ENCODE measurements around the gene B3GNT2.

DNA sequence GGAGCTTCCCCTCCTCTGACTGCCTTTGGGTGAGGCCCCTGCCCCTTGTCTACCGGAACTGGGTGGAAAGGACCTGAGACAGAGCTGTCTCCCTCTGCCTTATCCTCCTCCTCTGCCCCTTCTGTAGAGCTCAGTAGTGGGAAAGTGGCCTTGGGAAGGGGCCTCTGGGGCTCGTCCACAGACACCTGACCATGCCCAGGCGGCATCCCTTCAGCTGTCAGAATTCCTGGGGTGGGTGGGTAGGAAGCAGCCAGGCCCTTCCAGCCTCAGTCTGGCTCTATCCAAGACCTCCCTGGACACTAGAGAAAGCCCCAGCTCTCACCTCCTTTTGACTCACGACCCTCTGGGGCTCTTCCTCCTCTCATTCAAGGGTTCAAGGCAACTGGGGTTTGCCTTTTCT lies 35.6 kb downstream of the B3GNT2 start:
- TF ChIP-seq POLR2AphosphoS5 (IDR thresholded peaks at IDR 0.05; ENCODE audit: low read depth, low read length), result no peak
- TF ChIP-seq CTCF (IDR thresholded peaks at IDR 0.05), result no peak
- TF ChIP-seq, protein P1, sequence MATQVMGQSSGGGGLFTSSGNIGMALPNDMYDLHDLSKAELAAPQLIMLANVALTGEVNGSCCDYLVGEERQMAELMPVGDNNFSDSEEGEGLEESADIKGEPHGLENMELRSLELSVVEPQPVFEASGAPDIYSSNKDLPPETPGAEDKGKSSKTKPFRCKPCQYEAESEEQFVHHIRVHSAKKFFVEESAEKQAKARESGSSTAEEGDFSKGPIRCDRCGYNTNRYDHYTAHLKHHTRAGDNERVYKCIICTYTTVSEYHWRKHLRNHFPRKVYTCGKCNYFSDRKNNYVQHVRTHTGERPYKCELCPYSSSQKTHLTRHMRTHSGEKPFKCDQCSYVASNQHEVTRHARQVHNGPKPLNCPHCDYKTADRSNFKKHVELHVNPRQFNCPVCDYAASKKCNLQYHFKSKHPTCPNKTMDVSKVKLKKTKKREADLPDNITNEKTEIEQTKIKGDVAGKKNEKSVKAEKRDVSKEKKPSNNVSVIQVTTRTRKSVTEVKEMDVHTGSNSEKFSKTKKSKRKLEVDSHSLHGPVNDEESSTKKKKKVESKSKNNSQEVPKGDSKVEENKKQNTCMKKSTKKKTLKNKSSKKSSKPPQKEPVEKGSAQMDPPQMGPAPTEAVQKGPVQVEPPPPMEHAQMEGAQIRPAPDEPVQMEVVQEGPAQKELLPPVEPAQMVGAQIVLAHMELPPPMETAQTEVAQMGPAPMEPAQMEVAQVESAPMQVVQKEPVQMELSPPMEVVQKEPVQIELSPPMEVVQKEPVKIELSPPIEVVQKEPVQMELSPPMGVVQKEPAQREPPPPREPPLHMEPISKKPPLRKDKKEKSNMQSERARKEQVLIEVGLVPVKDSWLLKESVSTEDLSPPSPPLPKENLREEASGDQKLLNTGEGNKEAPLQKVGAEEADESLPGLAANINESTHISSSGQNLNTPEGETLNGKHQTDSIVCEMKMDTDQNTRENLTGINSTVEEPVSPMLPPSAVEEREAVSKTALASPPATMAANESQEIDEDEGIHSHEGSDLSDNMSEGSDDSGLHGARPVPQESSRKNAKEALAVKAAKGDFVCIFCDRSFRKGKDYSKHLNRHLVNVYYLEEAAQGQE (IDR thresholded peaks at IDR 0.05; ENCODE audit: insufficient read depth in 1 of 2, low read depth in 2 of 2, low read length in 1 of 2), result no peak
- TF ChIP-seq SIN3A (IDR thresholded peaks at IDR 0.05; ENCODE audit: borderline replicate concordance, insufficient read depth, low read depth, low read length), result no peak
- no peak for TF ChIP-seq TCF7L2 (IDR thresholded peaks at IDR 0.05; ENCODE audit: low read depth, low read length)
